OCI-LY7 (cell line): Measurements from ENCODE around the gene IL32.
"Not testable (repeated sequence)": the region's sequence is repeated elsewhere in the genome, so short reads cannot be mapped to it uniquely, and the experiment has no call there.

ENCODE experiments used
- CTCF ChIP-seq: fragments of 200-600 bp; sonication (generic); conservative IDR thresholded peaks from 2 replicates; pipeline ENCODE4 v1.5.1; 2014; ENCODE audit warnings: mild to moderate bottlenecking, antibody characterized with exemption, low read length, moderate library complexity, mixed read lengths
- EZH2phosphoT487 ChIP-seq: fragments of 200-600 bp; sonication (generic); IDR thresholded peaks from 2 replicates; pipeline ENCODE4 v1.6.1; 2018; ENCODE audit warnings: low read depth, borderline replicate concordance, mild to moderate bottlenecking, mixed run types, antibody characterized with exemption, low read length, moderate library complexity, mixed read lengths

- not testable (repeated sequence) for TF ChIP-seq CTCF, EZH2phosphoT487
Measured at GRCh38 chr16:3083408-3083807, 18.0 kb downstream of the IL32 start.
